HG02973 (cell line): Measurements from ENCODE around the gene TK1.
"Not testable (repeated sequence)": the region's sequence is repeated elsewhere in the genome, so short reads cannot be mapped to it uniquely, and the experiment has no call there.

Experiments used
- ATAC-seq: cut with Tn5 transposase; IDR thresholded peaks from one replicate; pipeline ENCODE4 v1.9.1; 2021; ENCODE audit warnings: moderate library complexity; ENCODE audit not compliant: unreplicated experiment

The TK1 gene

GRCh38 chr17:78154903-78155811 is 31.7 kb downstream of the TK1 start:
- ATAC-seq = peak; percentile 42

- no peak for ATAC-seq
These were observed 35.3 kb downstream of the TK1 start for GRCh38 chr17:78151514-78152008.

DNA sequence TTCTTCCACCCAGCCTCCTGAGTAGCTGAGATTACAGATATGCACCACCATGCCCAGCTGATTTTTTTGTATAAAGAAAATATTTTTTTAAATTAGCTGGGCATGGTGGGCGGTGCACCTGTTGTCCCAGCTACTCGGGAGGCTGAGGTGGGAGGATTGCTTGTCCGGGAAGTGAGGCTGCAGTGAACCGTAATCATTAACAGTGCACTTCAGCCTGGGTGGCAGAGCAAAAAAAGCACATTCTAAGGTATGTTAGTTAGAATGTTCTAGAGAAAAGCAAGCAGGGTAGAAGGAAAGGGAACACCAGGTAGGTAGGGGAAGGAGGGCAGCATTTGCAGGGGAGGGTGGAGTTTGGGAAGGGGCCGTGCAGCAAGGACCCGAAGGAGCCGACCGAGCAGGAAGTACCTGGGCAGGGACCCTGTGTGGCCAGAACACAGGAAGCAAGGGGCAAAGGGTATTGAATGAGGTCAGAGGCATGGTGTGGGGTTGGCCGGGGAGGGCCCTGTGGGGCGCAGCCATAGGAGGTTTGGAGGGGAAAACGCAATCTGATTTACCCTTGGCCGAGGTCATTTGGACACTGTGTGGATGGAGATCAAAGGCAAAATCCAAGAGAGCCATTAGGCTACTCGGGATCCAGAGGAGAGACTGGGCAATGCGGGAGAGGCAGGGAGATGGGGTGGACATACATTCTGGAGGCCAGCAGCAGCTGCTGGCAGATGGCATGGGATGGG is 38.4 kb downstream of the TK1 start:
- no peak for ATAC-seq

GRCh38 chr17:78147315-78147998 is 39.4 kb downstream of the TK1 start:
- ATAC-seq = peak; percentile 38

DNA sequence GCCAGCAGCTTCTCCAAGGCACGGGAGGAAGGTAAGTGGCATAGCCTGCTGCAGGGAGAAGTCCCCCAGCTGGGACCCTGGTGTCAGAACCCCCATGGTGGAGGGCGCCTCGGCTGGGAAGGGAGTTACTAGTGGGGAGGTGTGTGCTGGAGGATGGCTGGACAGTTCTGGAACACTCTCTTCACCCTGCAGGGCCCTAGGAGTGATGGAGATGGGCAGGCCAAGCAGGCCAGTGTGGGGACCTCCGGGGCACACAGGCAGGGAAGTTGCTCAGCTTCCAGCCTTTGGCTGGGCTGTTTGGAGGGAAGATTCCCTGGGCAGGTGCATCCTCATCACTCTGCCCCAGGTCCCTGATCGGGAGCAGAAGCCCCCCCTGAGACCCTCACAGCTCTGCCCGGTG is 40.0 kb downstream of the TK1 start:
- ATAC-seq = peak; percentile 3

GRCh38 chr17:78146471-78146869 is 40.4 kb downstream of the TK1 start:
- no peak for ATAC-seq

DNA sequence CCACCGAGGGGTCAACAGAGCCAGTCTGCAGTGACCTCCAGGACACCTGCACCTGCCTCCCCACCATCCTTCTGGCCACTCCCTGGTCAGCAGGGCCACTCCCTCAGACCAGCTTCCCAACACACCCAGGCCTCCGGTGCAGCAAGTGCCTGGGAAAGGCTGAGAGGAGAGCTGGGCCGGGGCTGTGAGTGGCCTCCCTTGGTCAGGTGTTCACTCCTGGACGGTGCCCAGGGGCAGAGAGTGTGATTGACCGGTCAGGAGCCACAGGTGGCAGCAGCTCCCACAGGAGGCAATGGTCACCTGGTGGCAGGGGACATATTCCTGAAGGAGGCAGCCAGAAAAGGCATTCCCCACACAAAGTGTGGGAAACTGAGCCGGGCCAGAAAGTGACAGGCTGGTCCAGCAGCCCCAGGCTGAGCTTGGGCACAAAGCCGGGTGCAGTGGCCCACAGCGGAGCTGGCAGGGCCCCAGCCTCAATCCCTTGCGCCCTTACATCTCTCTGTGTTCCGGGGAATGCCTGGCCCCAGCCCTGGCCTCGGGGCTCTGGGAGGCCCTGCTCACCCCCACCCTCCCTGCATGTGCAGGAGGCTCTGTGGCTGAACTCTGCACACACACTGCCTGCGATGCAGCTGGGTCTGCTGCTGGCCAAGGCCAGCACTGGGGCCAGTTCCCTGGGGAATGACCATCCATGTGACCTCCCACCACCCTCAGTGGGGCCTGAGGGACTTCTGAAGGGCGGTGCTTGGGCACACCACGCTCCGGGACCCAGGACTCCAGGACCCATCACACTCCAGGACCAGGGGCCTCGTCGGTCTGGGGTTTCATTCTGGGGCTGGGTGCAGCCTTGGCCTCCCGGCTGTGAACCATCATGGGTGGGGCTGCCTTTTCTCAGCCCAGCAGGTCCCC is 41.9 kb downstream of the TK1 start:
- ATAC-seq = no peak

DNA sequence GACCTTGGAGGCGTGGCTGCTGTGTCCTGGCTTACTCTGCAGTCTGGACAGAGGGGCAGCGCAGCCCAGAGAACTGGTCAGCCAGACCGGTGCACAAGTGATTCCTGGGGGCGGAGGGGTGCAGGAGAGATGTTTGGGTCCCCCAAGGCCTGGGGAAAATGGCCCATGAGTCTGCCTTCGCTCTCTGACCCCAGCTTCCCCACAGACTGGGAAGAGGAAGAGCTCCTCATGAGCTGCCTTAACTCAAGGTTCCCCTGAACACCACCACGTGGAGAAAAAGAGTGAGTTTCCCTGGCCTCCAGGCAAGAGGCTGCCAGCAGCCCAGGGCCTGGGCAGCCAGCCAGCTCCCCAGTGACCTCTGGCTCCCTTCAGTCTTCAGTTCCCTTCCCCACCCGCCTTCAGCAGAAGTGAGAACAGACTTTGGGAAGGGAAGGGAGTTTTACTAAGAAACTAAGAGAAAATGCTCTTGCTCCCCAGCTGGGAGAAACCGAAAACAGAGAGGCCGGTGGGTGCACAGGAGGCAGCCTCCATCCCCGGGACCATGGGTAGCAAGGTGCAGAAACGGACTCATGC is 42.6 kb downstream of the TK1 start:
- ATAC-seq = no peak

GRCh38 chr17:78143214-78144146 is 43.4 kb downstream of the TK1 start:
- no peak for ATAC-seq

GRCh38 chr17:78142119-78142861 is 44.6 kb downstream of the TK1 start:
- ATAC-seq = no peak

GRCh38 chr17:78141437-78142118 is 45.3 kb downstream of the TK1 start:
- ATAC-seq = no peak

DNA sequence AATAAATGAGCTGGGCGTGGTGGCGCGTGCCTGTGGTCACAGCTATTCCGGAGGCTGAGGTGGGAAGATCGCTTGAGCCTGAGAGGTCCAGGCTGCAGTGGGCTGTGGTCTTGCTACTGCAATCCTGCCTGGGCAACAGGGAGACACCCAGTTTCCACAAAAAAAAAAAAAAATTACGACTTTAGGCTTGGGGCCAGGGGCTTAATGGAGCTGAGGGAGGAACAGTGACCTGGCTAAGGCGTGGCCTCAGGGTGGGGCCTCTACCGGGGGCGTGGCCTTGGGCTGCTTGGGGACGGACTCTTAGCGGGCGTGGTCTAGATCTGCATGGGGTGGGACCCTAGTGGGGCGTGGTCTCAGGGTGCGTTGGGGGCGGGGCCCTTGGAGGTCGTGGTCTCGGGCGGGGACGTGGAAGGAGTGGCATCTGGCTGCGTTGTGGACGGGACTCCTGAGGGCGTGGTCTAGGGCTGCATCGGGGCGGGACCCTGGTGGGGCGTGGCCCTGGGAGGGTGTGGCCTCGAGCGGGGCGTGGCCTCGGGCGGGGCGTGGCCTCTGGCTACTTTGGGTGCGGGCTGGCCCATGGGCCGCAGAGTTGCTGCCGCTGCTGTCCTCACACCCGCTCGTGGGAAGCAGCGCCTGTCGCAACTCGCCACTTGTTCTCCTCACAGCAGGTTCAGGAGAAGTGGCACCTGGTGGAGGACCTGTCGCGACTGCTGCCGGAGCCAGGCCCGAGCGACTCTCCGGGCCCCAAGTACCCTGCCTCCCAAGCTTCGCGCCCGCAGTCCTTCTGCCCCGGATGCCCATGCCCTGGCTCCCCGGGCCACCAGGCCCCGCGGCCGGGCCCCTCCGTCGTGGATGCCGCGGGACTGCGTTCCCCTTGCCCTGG is 46.4 kb downstream of the TK1 start:
- ATAC-seq = peak; percentile 67

GRCh38 chr17:78139861-78140168 is 47.0 kb downstream of the TK1 start:
- not testable (repeated sequence) for ATAC-seq

DNA sequence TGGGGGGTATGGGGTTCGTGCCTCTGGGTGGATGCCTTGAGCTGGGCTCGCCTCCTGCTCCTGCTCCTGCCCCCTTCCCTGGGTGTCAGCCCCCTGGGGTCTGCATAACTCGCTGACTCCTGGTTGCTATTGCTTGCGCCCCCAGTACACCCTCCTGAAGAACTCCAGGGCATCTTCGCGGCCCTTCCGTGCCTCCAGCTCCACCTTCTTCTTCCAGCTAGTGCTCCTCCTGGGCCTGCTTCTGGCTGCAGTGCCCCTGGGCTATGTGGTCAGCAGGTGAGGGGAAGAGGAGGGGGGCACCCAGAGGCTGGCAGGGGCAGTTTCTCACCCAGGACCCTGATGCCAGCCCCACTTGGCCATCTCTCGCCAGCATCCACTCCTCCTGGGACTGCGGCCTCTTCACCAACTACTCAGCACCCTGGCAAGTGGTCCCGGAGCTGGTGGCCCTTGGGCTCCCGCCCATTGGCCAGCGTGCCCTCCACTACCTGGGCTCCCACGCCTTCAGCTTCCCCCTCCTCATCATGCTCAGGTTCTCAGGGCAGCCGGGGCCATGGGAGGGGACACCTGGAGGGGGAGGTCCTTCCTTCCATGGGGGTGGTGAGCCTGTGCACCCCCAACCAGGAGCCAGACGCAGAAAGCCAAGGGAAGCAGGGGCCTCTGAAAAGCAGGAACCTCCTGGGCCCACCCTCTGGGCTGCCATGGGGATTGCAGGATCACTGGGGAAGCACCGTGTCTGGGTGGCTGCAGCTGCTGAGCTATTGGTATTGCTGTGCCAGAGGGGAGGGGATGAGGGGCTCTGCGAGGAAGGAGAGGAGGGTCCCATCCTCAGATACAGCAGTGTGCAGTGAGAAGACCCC is 48.4 kb downstream of the TK1 start:
- no peak for ATAC-seq

DNA sequence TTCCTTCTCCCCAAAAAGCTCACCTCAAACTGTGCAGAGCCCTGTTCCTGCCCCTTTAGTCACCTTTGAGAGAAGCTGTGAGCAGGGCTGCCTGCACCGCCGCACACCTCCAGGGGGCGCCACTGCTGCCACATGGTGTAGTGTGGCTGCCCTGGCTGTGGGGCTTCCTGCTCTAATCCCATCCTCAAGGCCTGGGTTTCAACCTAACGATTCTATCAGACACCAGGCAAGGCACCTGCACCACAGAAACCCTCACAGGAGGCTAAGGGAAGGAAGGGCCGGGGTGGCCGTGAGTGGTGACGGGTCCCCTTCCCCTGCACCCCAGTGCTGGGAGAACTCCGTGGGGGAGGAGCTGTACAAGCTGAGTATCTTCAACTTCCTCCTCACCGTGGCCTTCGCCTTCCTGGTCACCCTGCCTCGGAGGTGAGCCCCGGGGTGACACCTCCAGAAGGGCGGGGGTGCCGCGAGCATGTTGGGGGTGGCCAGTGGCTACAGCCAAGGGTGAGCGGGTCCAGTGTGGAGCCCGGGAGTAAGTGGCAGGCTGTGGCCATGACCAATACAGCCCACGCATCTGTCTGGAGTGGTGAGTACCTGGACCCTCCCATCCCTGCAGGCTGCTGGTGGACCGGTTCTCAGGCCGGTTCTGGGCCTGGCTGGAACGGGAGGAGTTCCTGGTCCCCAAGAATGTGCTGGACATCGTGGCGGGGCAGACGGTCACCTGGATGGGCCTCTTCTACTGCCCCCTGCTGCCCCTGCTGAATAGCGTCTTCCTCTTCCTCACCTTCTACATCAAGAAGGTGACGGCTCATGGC is 49.3 kb downstream of the TK1 start:
- ATAC-seq = no peak
